ENCODE measurements around the gene CAST. TPM values are rescaled to one million over a fixed set of nuclear protein-coding genes. Genes with fewer than 3 reads are reported as not detected.

CAST gene
- total RNA-seq, 1 experiment from 2014 or later = 52.3 TPM

DNA sequence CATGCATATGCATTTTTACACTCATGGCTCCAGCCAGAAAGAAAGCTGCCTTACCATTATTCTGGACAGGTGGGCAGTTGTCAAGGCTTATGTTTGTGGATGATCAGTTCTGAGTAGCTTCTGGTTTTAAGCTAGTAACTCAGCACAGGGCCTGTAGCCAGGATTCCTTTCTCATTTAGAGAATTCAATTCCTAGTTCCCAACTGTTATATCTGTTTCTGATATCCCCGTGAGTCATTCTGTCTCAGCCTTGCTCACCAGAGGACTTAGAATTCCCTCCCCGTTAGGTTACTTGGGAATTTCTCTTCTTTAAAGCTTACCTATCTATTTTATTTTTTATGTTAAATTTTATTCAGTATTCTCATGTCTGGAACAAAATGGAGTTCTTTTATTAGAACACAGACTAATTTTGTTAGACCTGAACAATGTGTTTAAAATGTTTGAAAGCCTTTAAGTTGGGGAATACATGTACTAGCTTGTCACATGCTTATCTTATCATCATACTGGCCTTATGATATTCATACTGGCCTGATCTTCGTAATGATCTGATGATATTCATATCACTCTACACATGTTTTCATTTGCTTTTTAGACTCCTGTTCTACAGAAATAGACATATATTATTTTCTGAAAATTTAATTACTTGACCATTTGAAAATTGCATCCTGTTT, 47.1 kb downstream of the CAST start:
- Histone ChIP-seq H3K27ac (ENCODE audit: insufficient read length, low read depth, low read length) (no peak overlapping the region), H3K18ac (ENCODE audit: insufficient read length, low read depth, low read length) (no peak overlapping the region), H3K56ac (ENCODE audit: insufficient read length, low read depth, low read length) (no peak overlapping the region), H3K14ac (ENCODE audit: insufficient read depth, low read length) (no peak overlapping the region), H2AFZ (ENCODE audit: low read length) (no peak overlapping the region), H3K23me2 (ENCODE audit: insufficient read length, low read depth, low read length, poor library complexity, severe bottlenecking) (no peaks in the 10 kb centered on the region), H3K79me2 (ENCODE audit: insufficient read depth, low read length) (no peaks in the 10 kb centered on the region), H3K4me2 (ENCODE audit: insufficient read depth, insufficient read length, low read length) (no peak overlapping the region), H2BK15ac (ENCODE audit: low read depth, low read length) (no peak overlapping the region), H2AK5ac (ENCODE audit: insufficient read length, low read length) (no peak overlapping the region), H4K20me1 (ENCODE audit: control insufficient read depth, insufficient read depth, insufficient read length) (no peaks in the 10 kb centered on the region), H2BK120ac (ENCODE audit: low read depth, low read length, poor library complexity, severe bottlenecking) (no peak overlapping the region), H3K9me3 (ENCODE audit: control insufficient read depth, low read depth, low read length) (no peaks in the 10 kb centered on the region), H3K23ac (ENCODE audit: insufficient read length, low read depth, low read length) (no peak overlapping the region), H2BK20ac (ENCODE audit: low read depth, low read length, poor library complexity, severe bottlenecking) (no peak overlapping the region), H3K79me1 (ENCODE audit: insufficient read depth, low read depth, low read length, poor library complexity, severe bottlenecking) (no peaks in the 10 kb centered on the region), H3T11ph (ENCODE audit: low read length) (no peak overlapping the region), H3K27me3 (ENCODE audit: insufficient read depth, low read length) (no peaks in the 10 kb centered on the region), H3K4me1 (ENCODE audit: insufficient read depth, low read length) (no peaks in the 10 kb centered on the region), H3K4ac (ENCODE audit: low read depth, low read length) (no peak overlapping the region), H3K9ac (ENCODE audit: extremely low read depth, insufficient read length, low read length) (no peak overlapping the region), H2BK12ac (ENCODE audit: insufficient read length, low read depth, low read length) (no peak overlapping the region), H4K5ac (ENCODE audit: insufficient read length, low read depth, low read length) (no peak overlapping the region), H2BK5ac (ENCODE audit: insufficient read length, low read length) (no peak overlapping the region), H4K8ac (replicated peaks; ENCODE audit: insufficient read length, low read depth, low read length) (no peak overlapping the region), H4K91ac (ENCODE audit: insufficient read length, low read depth, low read length) (no peak overlapping the region)
- WGBS (ENCODE audit: extremely low coverage, insufficient read length, low lambda C conversion rate) = no CpG with 5 or more reads among the region's 3 CpGs
- Mint-ChIP-seq H3K4me1 (no peaks in the 10 kb centered on the region), H3K27ac (no peak overlapping the region), H3K27me3 (ENCODE audit: low read depth) (no peaks in the 10 kb centered on the region), H3K36me3 (ENCODE audit: insufficient read depth in 1 of 3, low read depth in 3 of 3) (no peaks in the 10 kb centered on the region), H3K9me3 (no peaks in the 10 kb centered on the region), H3K4me3 (no peak overlapping the region)
- TF ChIP-seq, protein P1, sequence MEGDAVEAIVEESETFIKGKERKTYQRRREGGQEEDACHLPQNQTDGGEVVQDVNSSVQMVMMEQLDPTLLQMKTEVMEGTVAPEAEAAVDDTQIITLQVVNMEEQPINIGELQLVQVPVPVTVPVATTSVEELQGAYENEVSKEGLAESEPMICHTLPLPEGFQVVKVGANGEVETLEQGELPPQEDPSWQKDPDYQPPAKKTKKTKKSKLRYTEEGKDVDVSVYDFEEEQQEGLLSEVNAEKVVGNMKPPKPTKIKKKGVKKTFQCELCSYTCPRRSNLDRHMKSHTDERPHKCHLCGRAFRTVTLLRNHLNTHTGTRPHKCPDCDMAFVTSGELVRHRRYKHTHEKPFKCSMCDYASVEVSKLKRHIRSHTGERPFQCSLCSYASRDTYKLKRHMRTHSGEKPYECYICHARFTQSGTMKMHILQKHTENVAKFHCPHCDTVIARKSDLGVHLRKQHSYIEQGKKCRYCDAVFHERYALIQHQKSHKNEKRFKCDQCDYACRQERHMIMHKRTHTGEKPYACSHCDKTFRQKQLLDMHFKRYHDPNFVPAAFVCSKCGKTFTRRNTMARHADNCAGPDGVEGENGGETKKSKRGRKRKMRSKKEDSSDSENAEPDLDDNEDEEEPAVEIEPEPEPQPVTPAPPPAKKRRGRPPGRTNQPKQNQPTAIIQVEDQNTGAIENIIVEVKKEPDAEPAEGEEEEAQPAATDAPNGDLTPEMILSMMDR (conservative IDR thresholded peaks at IDR 0.05) = no peak
- no peak for DNase-seq

Data from H9 (cell line).